ENCODE results near the gene CD7.
"Not testable (repeated sequence)": the region's sequence is repeated elsewhere in the genome, so short reads cannot be mapped to it uniquely, and the experiment has no call there.

Gene CD7

DNA sequence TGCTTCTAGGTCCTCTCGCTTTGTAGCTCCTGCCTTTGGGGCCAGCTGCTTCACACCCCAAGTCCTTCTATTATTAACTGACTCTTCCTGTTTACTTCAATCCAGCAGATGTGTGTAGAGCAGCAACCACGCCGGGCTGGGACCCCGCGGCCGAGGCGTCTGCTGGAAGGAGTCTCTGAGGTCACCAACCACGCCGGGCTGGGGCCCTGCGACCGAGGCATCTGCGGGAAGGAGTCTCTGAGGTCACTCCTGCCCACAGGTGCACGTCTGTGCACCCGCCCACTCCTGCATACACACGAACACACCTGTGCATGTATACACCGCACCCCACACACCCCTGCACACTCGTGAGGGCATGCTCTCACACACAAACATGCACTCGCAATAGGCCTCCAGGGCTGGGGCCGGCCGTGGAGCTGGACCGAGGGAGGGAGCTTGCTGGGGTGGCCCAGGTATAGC, 33.9 kb upstream of the CD7 start:
- Mint-ChIP-seq H3K36me3 (ENCODE audit: low read depth) (no peaks in the 10 kb centered on the region), H3K4me1 (ENCODE audit: low read depth) (peaks cover 16% of the 10 kb centered on the region), H3K27ac (no peak overlapping the region), H3K9me3 (no peaks in the 10 kb centered on the region), H3K27me3 (peaks cover 13% of the 10 kb centered on the region), H3K4me3 (no peak overlapping the region)

DNA sequence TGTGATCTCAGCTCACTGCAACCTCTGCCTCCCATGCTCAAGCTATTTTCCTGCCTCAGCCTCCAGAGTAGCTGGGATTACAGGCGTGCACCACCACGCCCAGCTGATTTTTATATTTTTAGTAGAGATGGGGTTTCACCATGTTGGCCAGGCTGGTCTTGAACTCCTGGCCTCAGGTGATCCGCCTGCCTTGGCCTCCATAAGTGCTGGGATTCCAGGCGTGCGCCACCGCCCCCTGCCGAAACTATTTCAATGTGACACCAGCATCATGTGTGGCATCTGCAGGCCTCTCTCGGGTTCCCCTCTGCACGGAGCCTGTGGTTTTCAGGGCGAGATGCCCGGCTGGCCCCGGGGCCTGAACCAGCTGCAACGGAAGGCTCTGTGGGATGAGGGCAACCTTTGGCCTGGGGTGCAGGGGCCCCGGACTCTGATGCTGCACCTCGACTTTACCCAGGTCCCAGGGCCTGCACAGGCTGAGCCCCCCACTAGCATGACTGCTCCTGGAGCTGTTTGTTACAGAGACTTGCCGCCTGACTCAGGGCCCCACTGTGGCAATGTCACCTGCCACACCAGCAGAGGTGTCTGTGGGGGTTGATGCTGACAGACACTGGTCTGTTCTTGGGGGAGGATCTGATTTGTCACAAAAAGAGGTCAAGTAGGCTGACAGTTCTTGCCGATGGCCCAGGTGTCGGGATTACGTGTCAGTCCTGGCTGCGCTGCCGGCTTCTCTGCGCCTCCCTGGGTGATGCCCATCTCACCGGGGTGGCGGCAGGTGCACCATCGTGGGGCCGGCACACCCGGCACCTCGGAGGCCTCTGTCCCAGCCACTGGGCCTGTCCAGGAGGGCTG, 33.0 kb upstream of the CD7 start:
- Mint-ChIP-seq H3K27ac (no peak overlapping the region), H3K4me1 (ENCODE audit: low read depth) (peaks cover 17% of the 10 kb centered on the region), H3K27me3 (peaks cover 9% of the 10 kb centered on the region), H3K36me3 (ENCODE audit: low read depth) (no peaks in the 10 kb centered on the region), H3K9me3 (no peaks in the 10 kb centered on the region), H3K4me3 (no peak overlapping the region)

- Mint-ChIP-seq H3K4me1 (ENCODE audit: low read depth) (peaks cover 17% of the 10 kb centered on the region), H3K27me3 (peaks cover 8% of the 10 kb centered on the region), H3K36me3 (ENCODE audit: low read depth) (no peaks in the 10 kb centered on the region), H3K27ac (no peak overlapping the region), H3K9me3 (no peaks in the 10 kb centered on the region), H3K4me3 (no peak overlapping the region)
These were observed 31.9 kb upstream of the CD7 start for GRCh38 chr17:82349287-82349701.

DNA sequence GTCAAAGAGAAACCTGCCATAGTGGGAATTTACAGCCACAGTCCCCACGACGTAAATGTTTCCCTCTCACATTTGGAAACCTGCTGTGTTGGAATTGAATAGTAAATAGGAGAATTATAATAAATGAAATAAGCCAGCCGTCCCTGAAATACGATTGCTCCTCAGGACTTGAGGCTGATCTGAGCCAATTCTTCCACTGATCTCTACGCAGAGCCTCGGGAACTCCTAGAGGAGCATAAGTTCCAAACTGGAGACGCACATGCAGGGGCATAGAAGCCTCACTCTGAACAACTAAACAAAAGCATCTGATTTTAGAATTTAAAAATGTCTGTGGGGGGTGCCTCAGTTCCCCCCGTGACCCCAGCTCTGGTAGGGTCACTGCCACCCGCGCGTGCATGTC, 31.5 kb upstream of the CD7 start:
- H3K36me3 Mint-ChIP-seq (ENCODE audit: low read depth) = no peaks in the 10 kb centered on the region
- H3K9me3 Mint-ChIP-seq = no peaks in the 10 kb centered on the region
- H3K4me3 Mint-ChIP-seq = no peak overlapping the region
- H3K4me1 Mint-ChIP-seq (ENCODE audit: low read depth) = peaks cover 17% of the 10 kb centered on the region
- peak overlapping the region; percentile 65 for H3K27ac Mint-ChIP-seq
- peaks cover 8% of the 10 kb centered on the region for H3K27me3 Mint-ChIP-seq

GRCh38 chr17:82348434-82348833, 31.0 kb upstream of the CD7 start:
- Mint-ChIP-seq H3K4me3 (no peak overlapping the region), H3K4me1 (ENCODE audit: low read depth) (peaks cover 17% of the 10 kb centered on the region), H3K9me3 (no peaks in the 10 kb centered on the region), H3K27me3 (peaks cover 8% of the 10 kb centered on the region), H3K36me3 (ENCODE audit: low read depth) (no peaks in the 10 kb centered on the region), H3K27ac (peak overlapping the region; percentile 65)

DNA sequence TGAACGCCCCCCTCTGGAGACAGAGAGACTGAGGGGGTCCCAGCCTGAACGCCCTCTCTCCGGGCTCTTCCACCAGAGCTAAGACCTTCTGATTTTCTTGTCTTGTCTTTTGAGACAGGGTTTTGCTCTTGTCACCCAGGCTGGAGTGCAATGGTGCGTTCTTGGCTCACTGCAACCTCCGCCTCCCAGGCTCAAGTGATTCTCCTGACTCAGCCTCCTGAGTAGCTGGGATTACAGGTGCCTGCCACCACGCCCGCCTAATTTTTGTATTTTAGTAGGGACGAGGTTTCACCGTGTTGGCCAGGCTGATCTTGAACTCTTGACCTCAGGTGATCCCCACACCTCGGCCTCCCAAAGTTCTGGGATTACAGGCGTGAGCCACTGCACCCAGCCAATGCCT, 30.6 kb upstream of the CD7 start:
- H3K9me3 Mint-ChIP-seq; H3K36me3 Mint-ChIP-seq (ENCODE audit: low read depth); H3K27me3 Mint-ChIP-seq; H3K27ac Mint-ChIP-seq; H3K4me3 Mint-ChIP-seq: not testable (repeated sequence)
- H3K4me1 Mint-ChIP-seq (ENCODE audit: low read depth) = peaks cover 17% of the 10 kb centered on the region

DNA sequence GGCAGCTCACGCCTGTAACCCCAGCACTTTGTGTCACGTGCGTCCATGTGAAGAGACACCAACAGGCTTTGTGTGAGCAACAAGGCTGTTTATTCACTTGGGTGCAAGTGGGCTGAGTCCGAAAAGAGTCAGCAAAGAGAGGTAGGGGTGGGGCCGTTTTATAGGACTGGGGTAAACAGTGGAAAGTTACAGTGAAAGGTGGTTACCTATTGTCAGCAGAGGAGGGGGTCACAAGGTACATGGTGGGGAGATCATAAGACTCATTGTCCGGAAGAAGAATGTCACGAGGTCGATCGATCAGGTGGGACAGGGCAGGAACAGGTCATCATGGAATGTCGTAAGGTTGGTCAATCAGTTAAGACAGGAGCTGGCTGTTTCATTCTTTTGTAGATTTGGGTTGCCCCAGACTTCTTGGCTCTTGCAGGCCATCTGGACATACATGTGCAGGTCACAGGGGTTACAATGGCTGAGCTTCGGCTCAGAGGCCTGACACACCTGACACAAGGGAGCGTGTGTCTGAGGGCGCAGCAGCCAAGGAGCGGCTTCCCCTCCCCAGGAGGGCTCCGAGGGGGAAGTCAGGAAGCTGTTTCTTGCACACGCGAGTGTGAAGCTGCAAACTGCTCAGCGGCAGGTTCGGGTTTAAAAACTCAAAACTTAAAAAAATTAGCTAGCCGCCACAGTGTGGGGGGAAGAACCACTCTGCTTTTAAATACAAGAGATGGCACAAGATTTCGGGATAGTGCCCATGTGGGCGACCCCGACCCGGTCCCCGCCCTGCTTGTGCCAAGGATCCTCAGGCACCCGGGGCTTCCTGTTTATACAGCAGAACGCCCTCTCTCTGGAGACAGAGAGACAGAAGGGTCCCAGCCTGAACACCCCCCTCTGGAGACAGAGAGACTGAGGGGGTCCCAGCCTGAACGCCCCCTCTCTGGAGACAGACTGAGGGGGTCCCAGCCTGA, 29.2 kb upstream of the CD7 start:
- Mint-ChIP-seq H3K36me3 (ENCODE audit: low read depth) (no peaks in the 10 kb centered on the region), H3K9me3 (no peaks in the 10 kb centered on the region), H3K4me1 (ENCODE audit: low read depth) (peaks cover 13% of the 10 kb centered on the region), H3K4me3 (no peak overlapping the region), H3K27me3 (peaks cover 8% of the 10 kb centered on the region), H3K27ac (no peak overlapping the region)

- Mint-ChIP-seq H3K4me3 (no peak overlapping the region), H3K9me3 (no peaks in the 10 kb centered on the region), H3K4me1 (ENCODE audit: low read depth) (peaks cover 7% of the 10 kb centered on the region), H3K27me3 (peaks cover 8% of the 10 kb centered on the region), H3K36me3 (ENCODE audit: low read depth) (no peaks in the 10 kb centered on the region), H3K27ac (no peak overlapping the region)
These were observed 28.0 kb upstream of the CD7 start for GRCh38 chr17:82345151-82345976.

DNA sequence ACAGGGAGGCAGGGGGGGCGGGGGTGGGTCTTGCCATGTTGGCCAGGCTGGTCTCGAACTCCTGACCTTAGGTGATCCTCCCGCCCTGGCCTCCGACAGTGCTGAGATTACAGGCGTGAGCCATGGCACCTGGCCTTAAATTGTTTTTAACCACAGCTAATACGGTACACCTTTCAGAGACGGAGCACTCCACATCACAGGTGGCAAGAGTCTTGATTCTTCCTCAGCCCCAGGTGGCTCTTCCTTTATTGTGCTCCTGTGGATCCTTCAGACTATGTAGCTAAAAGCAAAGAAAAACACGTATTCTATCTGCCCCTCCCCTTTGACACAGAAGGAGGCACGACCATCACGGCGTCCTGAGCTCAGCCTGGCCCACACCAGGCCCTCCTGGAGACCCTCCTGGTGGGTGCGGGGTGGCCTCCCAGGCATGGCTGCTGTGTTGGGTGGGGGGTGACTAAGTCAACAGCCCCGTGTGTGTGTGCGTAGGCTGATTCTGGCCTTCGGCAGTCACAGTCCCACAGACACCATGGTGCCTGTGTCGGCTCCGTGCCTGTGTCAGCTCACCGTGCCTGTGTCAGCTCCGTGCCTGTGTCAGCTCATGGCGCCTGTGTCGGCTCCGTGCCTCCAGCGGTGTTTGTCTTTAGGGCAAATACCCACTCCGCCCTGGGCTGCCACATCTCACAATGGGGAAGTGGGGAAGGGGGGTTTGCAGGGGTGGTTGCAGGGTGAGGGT, 26.9 kb upstream of the CD7 start:
- no peak overlapping the region for H3K27ac Mint-ChIP-seq
- peaks cover 7% of the 10 kb centered on the region for H3K4me1 Mint-ChIP-seq (ENCODE audit: low read depth)
- H3K9me3 Mint-ChIP-seq = no peaks in the 10 kb centered on the region
- H3K4me3 Mint-ChIP-seq = no peak overlapping the region
- H3K36me3 Mint-ChIP-seq (ENCODE audit: low read depth) = no peaks in the 10 kb centered on the region
- peaks cover 8% of the 10 kb centered on the region for H3K27me3 Mint-ChIP-seq

- Mint-ChIP-seq H3K27ac (no peak overlapping the region), H3K4me3 (no peak overlapping the region), H3K9me3 (no peaks in the 10 kb centered on the region), H3K4me1 (ENCODE audit: low read depth) (peaks cover 14% of the 10 kb centered on the region), H3K27me3 (peaks cover 4% of the 10 kb centered on the region), H3K36me3 (ENCODE audit: low read depth) (no peaks in the 10 kb centered on the region)
These were observed 26.2 kb upstream of the CD7 start for GRCh38 chr17:82343560-82343959.

GRCh38 chr17:82342361-82343079, 25.1 kb upstream of the CD7 start:
- H3K9me3 Mint-ChIP-seq = no peaks in the 10 kb centered on the region
- peaks cover 16% of the 10 kb centered on the region for H3K4me1 Mint-ChIP-seq (ENCODE audit: low read depth)
- H3K4me3 Mint-ChIP-seq = no peak overlapping the region
- H3K36me3 Mint-ChIP-seq (ENCODE audit: low read depth) = no peaks in the 10 kb centered on the region
- no peak overlapping the region for H3K27ac Mint-ChIP-seq
- H3K27me3 Mint-ChIP-seq = peaks cover 3% of the 10 kb centered on the region

GRCh38 chr17:82339634-82340580, 22.5 kb upstream of the CD7 start:
- Mint-ChIP-seq H3K27me3 (no peaks in the 10 kb centered on the region), H3K36me3 (ENCODE audit: low read depth) (no peaks in the 10 kb centered on the region), H3K4me3 (no peak overlapping the region), H3K9me3 (no peaks in the 10 kb centered on the region), H3K4me1 (ENCODE audit: low read depth) (peaks cover 21% of the 10 kb centered on the region), H3K27ac (no peak overlapping the region)

All from stimulated activated naive CD8-positive, alpha-beta T cell treated with anti-CD3 and anti-CD28 coated beads, Interleukin-15, Interleukin-2, amounts not matched to agents 100 ng/mL and 50 ng/mL, for 24 hours (primary cell).